ENCODE results near the gene ZBTB7B.
"Not testable (repeated sequence)": the region's sequence is repeated elsewhere in the genome, so short reads cannot be mapped to it uniquely, and the experiment has no call there.

ZBTB7B gene

GRCh38 chr1:154989195-154989860 lies 13.3 kb upstream of the ZBTB7B start:
- FAIRE-seq = no peak

GRCh38 chr1:154990276-154990675 lies 12.3 kb upstream of the ZBTB7B start:
- no peak for FAIRE-seq

DNA sequence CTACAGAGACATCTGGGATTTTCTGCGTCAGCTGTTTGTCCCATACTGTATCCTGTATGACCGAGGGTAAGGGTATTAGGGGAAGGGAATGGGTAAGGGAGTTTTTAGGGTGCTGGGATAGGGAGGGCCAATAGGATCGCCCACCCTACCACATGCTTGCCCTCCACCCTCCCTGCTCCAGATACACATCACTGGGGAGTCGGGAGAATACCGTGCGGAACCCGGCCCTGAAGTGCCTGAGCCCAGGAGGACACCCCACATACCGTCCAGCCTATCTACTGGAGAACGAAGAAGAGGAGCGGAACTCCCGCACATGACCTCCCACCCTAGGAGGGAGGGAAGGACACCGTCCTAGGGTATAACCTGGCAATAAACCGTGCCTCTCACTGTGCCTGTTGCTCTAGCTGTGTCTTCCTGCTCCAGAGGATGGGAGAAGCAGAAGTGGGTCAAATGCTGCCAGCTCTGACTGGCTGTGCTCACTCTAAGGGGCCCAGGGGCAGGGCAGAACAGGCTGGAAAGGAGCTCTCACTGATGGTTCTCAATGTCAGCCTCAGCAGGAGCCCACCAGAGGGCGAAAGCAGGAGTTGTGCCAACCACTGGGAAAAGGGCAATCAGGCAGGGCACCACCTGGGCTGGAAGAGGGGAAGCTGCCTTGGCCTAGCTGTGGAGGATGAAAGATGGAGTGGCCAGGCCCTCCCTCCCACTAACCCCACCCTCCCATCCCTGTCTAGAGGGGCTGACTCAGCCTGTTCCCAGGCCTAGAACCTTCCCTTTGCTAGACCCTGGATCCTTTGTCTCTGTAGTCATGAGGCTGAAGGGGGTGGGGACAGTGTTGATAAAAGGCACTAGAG lies 9.7 kb upstream of the ZBTB7B start:
- no peak for FAIRE-seq

DNA sequence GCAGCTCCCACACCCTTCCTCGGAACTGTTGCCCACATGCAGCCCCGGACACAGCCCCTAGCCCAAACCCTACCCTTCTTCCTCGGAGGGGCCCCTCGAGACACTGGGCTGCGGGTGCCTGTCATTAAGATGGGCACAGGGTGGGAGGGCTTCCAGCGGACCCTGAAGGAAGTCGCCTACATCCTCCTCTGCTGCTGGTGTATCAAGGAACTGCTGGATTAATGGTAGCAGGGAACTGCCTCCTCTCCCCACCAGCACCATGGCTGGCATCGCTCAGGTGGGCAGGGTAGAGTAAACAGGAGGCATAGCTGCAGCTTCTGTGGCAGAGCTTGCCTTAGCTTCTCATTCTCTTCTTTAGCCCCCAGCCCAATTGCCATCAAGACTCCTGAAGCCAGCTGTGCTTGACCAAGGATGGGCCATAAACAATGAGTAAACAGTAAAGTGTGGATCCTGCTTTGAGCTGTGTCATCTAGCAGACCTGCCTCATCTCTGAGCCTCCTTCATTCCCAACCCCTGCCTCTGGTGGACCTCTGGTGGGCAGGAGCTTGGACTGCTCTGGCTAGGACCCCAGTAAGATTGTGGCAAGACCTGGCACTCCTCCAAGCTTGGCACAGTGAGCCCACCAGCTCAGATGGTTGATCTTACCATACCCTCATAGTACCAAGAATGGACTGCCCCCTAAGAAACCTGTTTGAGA lies 8.9 kb upstream of the ZBTB7B start, which contains the start of gene LENEP:
Gene LENEP (plus strand): TSS at position 15 of the 697 bp plus-strand sequence. CDS start 22 bp downstream, at position 37.
- no peak for FAIRE-seq

DNA sequence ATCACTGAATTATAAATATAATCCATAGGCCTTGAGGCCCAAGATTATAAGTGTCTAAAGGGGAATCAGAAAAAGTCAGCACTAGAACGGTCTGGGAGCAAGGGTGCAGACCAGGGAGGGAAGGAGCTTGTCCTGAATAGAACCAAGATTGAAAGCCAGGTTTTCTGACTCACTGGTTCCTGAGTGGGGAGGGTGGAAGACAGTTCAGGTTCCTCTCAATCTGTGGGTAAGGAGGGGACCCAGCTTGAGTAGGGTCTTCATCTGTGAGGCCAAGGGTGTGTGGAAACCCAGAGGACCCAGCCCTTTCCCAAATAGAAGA lies 8.4 kb upstream of the ZBTB7B start:
- no peak for FAIRE-seq

GRCh38 chr1:154994591-154994990 lies 8.0 kb upstream of the ZBTB7B start:
- no peak for FAIRE-seq

- FAIRE-seq = not testable (repeated sequence)
These were observed 7.2 kb upstream of the ZBTB7B start for GRCh38 chr1:154995301-154995983.

DNA sequence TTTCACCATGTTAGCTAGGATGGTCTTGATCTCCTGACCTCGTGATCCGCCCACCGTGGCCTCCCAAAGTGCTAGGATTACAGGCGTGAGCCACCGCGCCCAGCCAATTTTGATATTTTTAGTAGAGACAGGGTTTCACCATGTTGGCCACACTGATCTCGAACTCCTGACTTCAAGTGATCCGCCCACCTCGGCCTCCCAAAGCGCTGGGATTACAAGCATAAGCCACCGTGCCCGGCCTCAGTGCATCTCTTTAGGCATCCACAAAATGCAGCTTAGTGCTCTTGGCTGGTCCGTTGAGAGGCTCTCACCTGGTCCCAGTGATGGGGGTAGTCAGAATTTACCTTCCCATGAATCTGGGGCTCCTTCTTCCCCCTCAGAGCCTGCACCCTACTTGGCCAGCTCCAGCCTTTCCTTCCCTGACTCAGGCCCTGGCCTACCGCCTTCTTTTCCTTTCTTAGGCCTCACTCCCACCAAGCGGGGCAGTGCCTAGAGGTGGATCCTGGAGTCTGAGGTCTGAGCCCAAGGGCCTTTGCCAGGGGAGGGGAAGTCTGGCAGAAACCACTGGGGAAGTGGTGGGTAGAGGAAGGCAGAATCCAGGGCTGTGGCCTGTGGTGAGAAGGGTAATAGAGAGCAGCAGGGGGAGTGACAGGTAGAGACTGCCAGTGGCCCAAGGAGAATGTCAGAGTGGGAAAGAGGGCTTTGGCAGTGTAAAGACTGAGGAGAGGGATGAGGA lies 5.5 kb upstream of the ZBTB7B start:
- no peak for FAIRE-seq

GRCh38 chr1:154998201-154998780 lies 4.3 kb upstream of the ZBTB7B start:
- no peak for FAIRE-seq

DNA sequence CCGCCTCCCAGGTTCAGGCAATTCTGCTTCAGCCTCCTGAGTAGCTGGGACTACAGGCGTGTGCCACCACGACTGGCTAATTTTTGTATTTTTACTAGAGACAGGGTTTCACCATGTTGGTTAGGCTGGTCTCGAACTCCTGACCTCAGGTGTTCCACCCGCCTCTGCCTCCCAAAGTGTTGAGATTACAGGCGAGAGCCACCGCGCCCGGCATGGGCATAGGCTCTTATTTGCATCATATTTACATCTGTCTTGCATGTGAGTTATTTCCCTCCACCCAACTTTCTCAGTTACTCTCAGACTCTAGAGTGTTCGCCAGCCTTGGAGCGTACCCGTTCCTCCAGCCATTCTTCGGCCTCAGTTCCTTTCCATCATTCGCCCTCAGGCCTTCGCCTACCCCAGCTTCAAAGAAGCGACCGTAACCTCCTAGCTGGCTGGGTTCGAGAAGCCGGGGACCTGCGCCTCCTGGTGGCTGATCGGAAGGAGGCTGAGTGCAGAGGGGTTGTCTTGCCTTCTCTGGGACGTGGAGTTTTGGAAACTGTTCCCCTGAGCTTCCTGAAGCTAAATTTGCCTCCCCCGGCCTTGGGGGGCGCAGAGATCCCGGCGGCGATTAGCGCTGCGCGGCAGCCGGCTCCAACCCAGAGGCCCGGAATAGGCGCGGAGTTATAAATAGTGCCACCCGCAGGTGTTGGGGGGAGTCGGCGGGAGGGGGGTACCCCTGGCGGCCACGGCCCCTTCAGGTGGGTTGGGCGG lies 3.6 kb upstream of the ZBTB7B start:
- FAIRE-seq = no peak

GRCh38 chr1:154999571-155000410 lies 2.8 kb upstream of the ZBTB7B start:
- FAIRE-seq = no peak

GRCh38 chr1:155000411-155000725 lies 2.2 kb upstream of the ZBTB7B start:
- FAIRE-seq = no peak

DNA sequence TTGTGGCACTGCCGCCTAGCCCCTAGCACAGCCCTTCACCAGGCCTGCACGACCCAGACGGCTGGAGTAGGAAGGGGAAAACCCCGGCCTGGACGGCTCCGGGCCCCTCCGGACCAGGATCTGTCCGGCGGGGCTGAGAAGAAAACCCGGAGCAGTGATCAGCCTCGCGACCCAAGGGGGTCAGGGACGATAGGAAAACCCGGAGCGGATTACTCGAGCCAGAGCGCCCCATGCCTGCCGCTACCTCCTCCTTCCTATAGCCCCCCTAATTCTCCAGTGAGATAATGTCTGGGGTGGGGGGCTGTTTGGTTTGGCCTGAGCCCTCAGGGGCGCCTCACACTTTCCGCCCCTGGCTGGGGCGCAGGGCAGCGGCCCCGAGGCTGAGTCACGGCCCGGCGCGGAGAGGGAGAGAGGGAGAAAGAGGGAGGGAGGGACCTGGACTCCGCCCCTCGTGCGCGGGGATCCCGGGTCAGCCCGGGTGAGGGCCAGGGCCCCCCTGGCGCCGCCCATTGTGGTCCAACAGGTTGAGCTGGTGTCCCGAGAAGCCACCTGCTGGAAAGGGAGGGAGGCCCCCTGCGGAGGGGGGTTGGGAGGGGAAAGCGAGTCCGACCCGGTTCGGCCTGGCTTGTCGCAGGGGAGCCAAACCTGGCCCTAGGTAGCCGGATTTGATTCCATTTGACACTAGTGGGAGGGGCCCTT lies 1.7 kb upstream of the ZBTB7B start:
- no peak for FAIRE-seq

DNA sequence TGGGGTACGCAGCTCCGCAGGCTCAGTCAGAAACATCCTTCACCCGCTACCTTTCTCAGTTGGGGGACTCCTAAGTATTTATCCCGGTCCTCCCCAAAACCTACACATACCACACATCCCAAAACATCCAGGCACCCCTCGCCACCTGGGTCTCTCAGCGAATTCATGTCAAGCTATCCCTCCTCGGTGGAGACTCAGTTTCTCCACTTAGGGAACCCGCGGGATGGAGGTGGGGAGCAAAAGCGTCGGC lies 1.3 kb upstream of the ZBTB7B start:
- no peak for FAIRE-seq

DNA sequence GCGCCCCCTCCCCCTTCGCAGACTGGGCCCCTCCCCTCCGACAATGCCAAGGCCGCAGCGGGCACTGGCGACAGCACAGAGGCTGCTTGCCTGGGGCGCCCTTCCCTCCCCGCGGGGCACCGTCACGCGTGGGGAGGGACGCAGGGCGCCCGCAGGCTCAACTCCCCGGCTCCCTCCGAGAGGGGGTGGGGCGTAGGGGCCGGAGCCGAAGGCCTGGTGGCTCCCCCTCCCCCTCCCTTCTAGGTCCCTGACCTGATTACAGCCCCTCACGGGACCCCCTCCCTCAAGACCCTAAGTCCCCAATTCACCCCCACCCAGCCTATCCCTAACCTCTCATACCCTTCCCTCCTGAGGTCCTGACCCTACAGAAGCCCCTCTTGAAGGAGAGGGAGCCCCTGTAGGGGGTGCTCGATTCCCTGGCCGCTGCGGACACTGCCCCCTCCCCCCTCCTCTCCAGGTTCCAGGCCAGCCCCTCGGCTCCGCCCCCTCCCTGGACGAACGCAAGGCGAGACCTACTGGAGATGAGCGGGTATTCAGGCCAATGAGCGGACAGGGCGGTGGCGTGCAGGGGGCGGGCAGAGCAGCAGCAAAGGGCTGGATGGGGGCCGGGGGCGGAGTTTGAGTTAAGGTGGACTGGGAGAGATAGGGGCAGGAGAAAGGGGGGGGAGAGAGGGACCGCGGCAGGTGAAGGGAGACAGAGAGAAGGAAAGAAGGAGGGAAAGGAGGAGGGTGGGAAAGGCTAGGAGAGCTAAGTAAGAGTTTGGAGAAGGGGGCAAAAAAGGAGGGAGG lies 733 bp upstream of the ZBTB7B start:
- FAIRE-seq = no peak

GRCh38 chr1:155003227-155003765 lies 694 bp downstream of the ZBTB7B start:
- FAIRE-seq = no peak

GRCh38 chr1:155003766-155004351 lies 1.3 kb downstream of the ZBTB7B start:
- FAIRE-seq = no peak

DNA sequence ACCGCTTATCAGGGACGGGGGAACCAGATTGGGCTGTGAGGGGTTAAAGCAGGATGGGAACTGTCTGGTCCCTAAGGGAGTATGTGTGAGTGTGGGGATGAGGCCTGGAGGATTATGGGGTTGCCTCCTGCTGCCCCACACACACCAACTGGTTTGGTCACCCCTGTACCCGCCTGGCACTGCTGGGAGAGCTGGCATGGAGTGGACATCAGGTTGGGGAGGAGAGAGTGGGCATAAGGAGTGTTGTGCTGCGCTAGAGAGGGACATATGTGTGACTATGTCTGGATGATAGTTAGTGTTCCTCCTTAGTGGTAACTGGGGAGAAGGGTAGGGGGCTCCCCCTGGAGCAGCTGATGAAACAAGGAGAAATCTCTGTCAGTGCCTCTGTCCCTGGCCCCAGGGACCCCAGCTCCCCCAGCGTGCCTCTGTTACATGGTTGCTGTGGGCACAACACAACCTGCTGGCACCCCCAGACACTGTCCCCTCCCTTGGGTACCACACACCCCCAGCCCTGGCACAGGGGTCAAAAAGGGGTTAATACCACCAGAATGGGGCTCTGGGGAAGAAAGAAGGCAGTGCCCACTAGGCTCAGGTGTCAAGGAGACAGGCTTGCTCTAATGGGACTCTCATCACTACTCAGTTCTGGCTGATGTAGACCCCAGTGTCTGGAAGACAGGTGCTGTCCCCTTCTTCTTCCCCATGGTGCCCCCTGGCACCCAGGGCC lies 1.9 kb downstream of the ZBTB7B start:
- FAIRE-seq = no peak
